Activated T-cell treated with anti-CD3 and anti-CD28 coated beads for 48 hours (primary cell): ENCODE results near the gene PIF1.

Experiments used
- DNase-seq: peaks from one replicate; pipeline ENCODE4 v3.0.0-alpha.2; 2020; ENCODE audit warnings: low read depth

PIF1 gene

DNA sequence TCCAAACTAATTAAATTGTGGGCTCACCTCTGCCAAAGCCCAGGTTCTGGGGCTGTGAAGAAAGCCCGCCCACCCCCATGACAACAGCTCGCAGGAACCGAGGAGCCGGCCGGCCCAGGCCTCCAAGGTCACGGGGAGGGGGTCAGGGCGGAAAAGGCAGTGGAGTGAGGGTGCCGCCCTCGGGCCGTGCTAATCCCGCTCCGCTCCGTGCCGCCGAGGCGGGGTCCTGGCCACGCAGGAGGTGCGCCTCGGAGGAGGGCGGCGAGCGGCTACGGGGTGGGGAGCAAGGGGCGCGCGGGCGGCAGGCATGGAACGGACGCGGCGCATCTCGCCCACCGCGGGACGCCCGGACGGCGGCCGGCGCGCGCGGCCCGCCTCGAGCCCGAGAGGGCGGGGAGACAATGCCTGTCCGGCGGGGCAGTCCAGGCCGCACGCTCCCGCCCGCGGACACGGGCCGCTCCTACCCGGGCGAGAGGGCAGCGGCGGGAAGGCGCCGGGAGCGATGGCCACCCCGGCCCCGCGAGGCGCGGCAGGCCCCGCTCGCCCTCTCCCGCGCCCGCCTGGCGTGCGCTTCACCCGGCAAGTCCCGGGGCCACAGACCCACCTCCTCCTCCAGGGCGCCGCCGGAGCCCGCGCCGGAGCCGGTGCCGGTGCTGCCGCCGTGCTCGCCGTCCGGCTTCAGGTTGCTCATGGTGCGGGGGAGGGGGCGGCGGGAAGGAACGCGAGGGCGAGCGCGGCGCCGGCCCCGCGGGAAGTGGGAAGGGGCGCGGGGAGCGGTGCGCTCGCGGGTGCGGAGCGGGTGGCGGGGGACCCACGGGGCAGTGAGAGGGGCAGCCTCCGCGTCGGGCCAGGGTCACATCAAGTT lies 50.6 kb downstream of the PIF1 start:
- peak; percentile 20 for DNase-seq

DNA sequence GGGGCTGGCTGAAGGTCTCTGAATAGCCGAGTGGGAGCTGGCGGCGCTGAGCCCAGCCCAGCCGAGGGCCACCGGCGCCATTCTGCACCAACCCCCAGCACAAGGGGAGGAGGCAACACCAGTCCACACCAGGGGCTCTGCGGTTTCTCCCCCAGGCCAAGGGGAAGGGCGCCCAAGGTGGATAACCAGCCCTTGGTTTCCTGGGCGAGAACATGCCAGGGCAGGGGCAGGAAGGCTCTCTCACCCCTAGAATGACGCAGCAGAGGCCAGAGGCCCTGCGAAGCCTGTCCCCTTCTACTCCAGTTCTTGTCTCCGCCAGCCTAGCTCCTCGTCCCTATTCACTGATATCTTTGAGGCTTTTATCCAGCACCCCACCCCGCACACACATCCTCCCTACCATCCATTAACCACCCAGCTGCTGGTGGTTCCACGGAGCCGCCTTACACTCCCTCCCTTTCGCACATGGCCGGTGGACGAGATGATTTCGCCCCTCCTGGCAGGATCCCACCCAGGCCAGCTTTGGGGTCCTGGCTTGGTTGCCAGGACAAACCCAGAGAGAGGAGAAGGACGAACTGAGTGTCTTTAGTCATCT lies 51.3 kb downstream of the PIF1 start:
- no peak for DNase-seq

DNA sequence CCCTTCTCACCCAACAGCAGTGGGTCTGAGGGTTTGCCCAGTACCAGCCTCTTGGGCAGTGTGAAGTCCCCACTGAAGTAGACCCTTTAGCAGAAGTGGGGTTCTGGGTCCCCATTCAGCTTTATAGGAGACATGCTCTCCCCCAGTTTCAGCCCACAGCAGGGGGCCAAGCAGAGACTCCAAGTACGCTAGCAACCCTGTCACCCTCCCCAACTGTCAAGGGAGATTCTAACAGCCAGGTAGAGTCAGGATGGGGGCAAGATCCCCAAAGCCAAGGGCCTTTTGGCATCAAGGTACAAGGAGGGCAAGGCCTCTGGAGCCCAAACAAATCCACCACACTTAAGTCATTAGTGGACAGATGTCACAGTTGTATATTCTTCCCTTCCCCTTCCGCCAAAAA lies 51.8 kb downstream of the PIF1 start:
- no peak for DNase-seq

- no peak for DNase-seq
These were observed 52.5 kb downstream of the PIF1 start for GRCh38 chr15:64772964-64773363.

DNA sequence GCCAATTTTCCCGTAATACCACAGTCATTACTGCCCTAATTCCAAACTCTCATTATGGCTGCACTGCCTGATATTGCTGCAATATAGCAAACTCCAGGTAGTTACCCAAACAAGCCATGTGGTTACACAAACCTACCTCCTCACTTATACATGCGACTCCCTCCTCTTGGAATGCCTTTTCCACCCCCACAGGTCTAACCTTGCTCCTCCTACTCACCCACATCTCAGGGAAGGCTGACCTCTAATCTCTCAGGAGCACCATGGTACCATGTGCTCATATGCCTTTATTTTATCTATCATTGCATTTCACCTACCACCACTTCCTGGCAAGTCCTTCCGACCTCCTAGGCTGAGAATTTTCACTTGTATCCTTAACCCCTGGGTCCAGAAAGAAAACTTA lies 53.0 kb downstream of the PIF1 start:
- no peak for DNase-seq

GRCh38 chr15:64770626-64771025 lies 54.8 kb downstream of the PIF1 start:
- DNase-seq, result no peak

DNA sequence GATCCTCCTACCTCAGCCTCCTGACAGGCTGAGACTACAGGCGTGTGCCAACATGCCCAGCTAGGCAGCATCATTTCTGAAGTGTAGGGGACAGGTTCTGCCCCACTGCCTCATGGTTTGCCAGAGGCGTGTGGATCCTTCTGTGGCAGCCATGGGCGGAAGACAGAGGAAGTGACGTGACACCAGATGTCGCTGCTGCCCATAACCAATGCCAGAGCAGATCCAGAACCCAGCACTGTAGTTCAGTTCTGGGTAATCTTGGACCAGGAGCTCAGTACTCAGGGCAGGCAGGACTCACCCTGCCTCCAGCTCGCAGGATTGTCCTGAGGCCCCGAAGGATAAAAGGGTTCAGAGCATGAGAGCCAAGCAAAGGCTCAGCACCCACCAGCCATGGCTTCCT lies 58.2 kb downstream of the PIF1 start:
- no peak for DNase-seq

DNA sequence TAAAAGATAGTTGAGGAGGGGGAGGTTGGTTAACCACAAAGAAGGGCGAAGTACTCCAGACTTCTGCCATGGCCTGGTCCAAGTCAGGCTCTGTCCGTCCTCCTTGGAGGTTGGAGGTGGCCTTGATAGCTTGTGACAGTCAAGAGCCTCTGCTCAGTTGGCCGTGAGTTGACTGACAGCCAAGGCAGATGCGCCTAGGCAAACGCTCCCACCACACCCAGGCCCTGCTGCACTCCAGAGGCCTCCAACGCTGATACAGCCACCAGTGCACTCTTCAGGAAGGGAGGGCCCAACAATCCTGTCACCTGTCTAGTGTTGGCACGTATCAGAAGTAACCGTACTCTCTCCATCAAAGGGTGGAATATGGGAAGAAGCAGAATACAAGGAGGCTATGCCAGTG lies 59.4 kb downstream of the PIF1 start:
- no peak for DNase-seq
